K562 (cell line): Measurements from ENCODE around the gene NDUFA5. TPM values are rescaled to one million over a fixed set of nuclear protein-coding genes. Genes with fewer than 3 reads are reported as not detected.

Experiments
- ARNT ChIP-seq, 2 experiments: fragments of 450-650 bp; IDR thresholded peaks; 2 replicates each; pipeline ENCODE4 v1.6.1; 2016; ENCODE audit warnings: mild to moderate bottlenecking in 1 of 2
- BRCA1 ChIP-seq, 2 experiments: fragments of 450-650 bp in 1 of 2; sonication (generic) in 1 of 2; formaldehyde crosslinking in 1 of 2; IDR thresholded peaks; 2 replicates each; pipeline versions ENCODE4 v1.5.0 to v1.6.1; 2017 to 2020; ENCODE audit warnings: mild to moderate bottlenecking in 1 of 2, missing genetic modification reagents in 1 of 2
- CBFA2T3 ChIP-seq: fragments of 450-650 bp; IDR thresholded peaks from 2 replicates; pipeline ENCODE4 v1.6.1; 2017
- COPS2 ChIP-seq: fragments of 450-650 bp; conservative IDR thresholded peaks from 2 replicates; pipeline ENCODE4 v1.6.1; 2016; ENCODE audit warnings: mild to moderate bottlenecking, moderate library complexity
- DACH1 ChIP-seq: fragments of 450-650 bp; IDR thresholded peaks from 2 replicates; pipeline ENCODE4 v1.6.1; 2018; ENCODE audit not compliant: partially characterized antibody
- ILK ChIP-seq: fragments of 450-650 bp; IDR thresholded peaks from 2 replicates; pipeline ENCODE4 v1.6.1; 2016; ENCODE audit warnings: missing genetic modification characterization, low read depth, mild to moderate bottlenecking, missing compliant biosample characterization, moderate library complexity, borderline replicate concordance
- KDM4B ChIP-seq, 2 experiments: fragments of 450-650 bp in 1 of 2; sonication (generic) in 1 of 2; IDR thresholded peaks; 2 replicates each; pipeline ENCODE4 v1.6.1; 2016 to 2017; ENCODE audit warnings: borderline replicate concordance in 2 of 2, antibody characterized with exemption in 1 of 2, low read depth in 1 of 2, mild to moderate bottlenecking in 1 of 2
- MAZ ChIP-seq, 2 experiments: fragments of 450-650 bp in 1 of 2; sonication (generic) in 1 of 2; formaldehyde crosslinking; IDR thresholded peaks in 1 of 2; conservative IDR thresholded peaks in 1 of 2; 2 replicates each; pipeline versions ENCODE4 v1.4.0 to v1.5.0; 2020; ENCODE audit warnings: mild to moderate bottlenecking in 1 of 2, missing genetic modification reagents in 1 of 2
- PKNOX1 ChIP-seq: fragments of 450-650 bp; IDR thresholded peaks from 2 replicates; pipeline ENCODE4 v1.6.1; 2016
- RBM15 ChIP-seq: fragments of 200-400 bp; formaldehyde crosslinking; IDR thresholded peaks from 2 replicates; pipeline ENCODE4 v1.6.1; 2018; ENCODE audit warnings: mild to moderate bottlenecking, low read length, moderate library complexity; ENCODE audit not compliant: insufficient read depth
- TCF7 ChIP-seq: sonication (generic); IDR thresholded peaks from 2 replicates; pipeline ENCODE4 v1.6.1; 2016; ENCODE audit warnings: antibody characterized with exemption, borderline replicate concordance
- ZBTB17 ChIP-seq: fragments of 450-650 bp; formaldehyde crosslinking; IDR thresholded peaks from 2 replicates; pipeline ENCODE4 v1.4.0; 2020; ENCODE audit warnings: mild to moderate bottlenecking
- ZBTB33 ChIP-seq: sonication (generic); formaldehyde crosslinking; IDR thresholded peaks from 2 replicates; pipeline ENCODE4 v1.8.1; 2023; ENCODE audit warnings: mild to moderate bottlenecking, missing genetic modification reagents
- ZBTB9 ChIP-seq: fragments of 450-650 bp; formaldehyde crosslinking; IDR thresholded peaks from 2 replicates; pipeline ENCODE4 v1.4.0; 2020; ENCODE audit warnings: mild to moderate bottlenecking, moderate library complexity
- ZNF174 ChIP-seq: fragments of 250-450 bp; sonication (Bioruptor Pico); IDR thresholded peaks from 2 replicates; pipeline ENCODE4 v1.4.0; 2020; ENCODE audit warnings: mild to moderate bottlenecking
- ZNF24 ChIP-seq: fragments of 450-650 bp; IDR thresholded peaks from 2 replicates; pipeline ENCODE4 v1.6.1; 2016
- ZNF280B ChIP-seq: fragments of 250-450 bp; sonication (Bioruptor Pico); IDR thresholded peaks from 2 replicates; pipeline ENCODE4 v1.5.1; 2021; ENCODE audit warnings: mild to moderate bottlenecking
- ZNF583 ChIP-seq: fragments of 250-450 bp; sonication (Bioruptor Pico); IDR thresholded peaks from 2 replicates; pipeline ENCODE4 v1.4.0; 2020
- ZNF695 ChIP-seq: fragments of 450-650 bp; formaldehyde crosslinking; IDR thresholded peaks from 2 replicates; pipeline ENCODE4 v1.4.0; 2020; ENCODE audit warnings: mild to moderate bottlenecking, moderate library complexity
- ZNF699 ChIP-seq: fragments of 250-450 bp; sonication (Bioruptor Pico); IDR thresholded peaks from 2 replicates; pipeline ENCODE4 v1.8.0; 2021; ENCODE audit warnings: mild to moderate bottlenecking, moderate library complexity; ENCODE audit not compliant: insufficient replicate concordance
- ZNF785 ChIP-seq: fragments of 250-450 bp; sonication (Bioruptor Pico); IDR thresholded peaks from 2 replicates; pipeline ENCODE4 v1.4.0; 2020; ENCODE audit warnings: mild to moderate bottlenecking
- polyA plus RNA-seq, 8 experiments: library from polyadenylated mRNA; depleted of rRNA in 4 of 8; stranded (reverse) in 5 of 8; unstranded in 3 of 8; fragments of >200 nt; fragmentation: Nextera tagmentation in 2 of 8; fragmentation: Illumina TruSeq in 1 of 8; extraction: Ambion mirVana in 2 of 8; extraction: Trizol in 1 of 8; gene quantifications; 2 replicates each; pipeline versions ENCODE4 v1.2.1 to v1.2.3, GENCODE V29; 2011 to 2014; ENCODE audit warnings: inconsistent platforms in 1 of 8, missing spikeins in 1 of 8
- total RNA-seq, 7 experiments: library from RNA; depleted of rRNA in 6 of 7; stranded (reverse); fragments of >200 nt in 6 of 7; fragmentation: Illumina TruSeq in 2 of 7; extraction: Trizol in 2 of 7; gene quantifications; 2 replicates each; pipeline versions ENCODE4 v1.2.1 to v1.2.3, GENCODE V29; 2011 to 2021; ENCODE audit warnings: low replicate concordance in 1 of 7
- TF ChIP-seq, protein P1 (sequence below): fragments of 200-800 bp; sonication (Bioruptor generic); IDR thresholded peaks from 2 replicates; pipeline ENCODE4 v1.6.1; 2017; ENCODE audit warnings: missing genetic modification characterization, missing compliant biosample characterization

Gene NDUFA5
- total and polyA plus RNA-seq, 9 of the 15 experiments (the other 6 are each of a cell fraction or from before 2014, with no cell fraction given): 155 to 677 (median 269) TPM

- TF ChIP-seq BRCA1 (IDR thresholded peaks at IDR 0.05) (no peak), BRCA1 (CRISPR knock-in tag; IDR thresholded peaks at IDR 0.05) (no peak), ZNF24 (no peak), ZBTB33 (CRISPR knock-in tag) (peak; percentile 30; the same call in 1 of the 2 replicates), ZBTB9 (CRISPR knock-in tag) (no peak), DACH1 (peak; percentile 25), ZNF785 (CRISPR knock-in tag) (no peak), ZNF695 (CRISPR knock-in tag) (no peak), ARNT (IDR thresholded peaks at IDR 0.05) (no peak), PKNOX1 (no peak), CBFA2T3 (peak; percentile 97), ZNF583 (CRISPR knock-in tag) (no peak), TCF7 (no peak), ZBTB17 (CRISPR knock-in tag) (no peak), ILK (tag) (no peak), RBM15 (no peak), MAZ (CRISPR knock-in tag; conservative IDR thresholded peaks at IDR 0.05 in 1 of 2, IDR thresholded peaks at IDR 0.05 in 1 of 2) (no peak), ZNF174 (CRISPR knock-in tag) (no peak), KDM4B (IDR thresholded peaks at IDR 0.05; ENCODE audit: borderline replicate concordance in 2 of 2, low read depth in 1 of 2) (no peak), COPS2 (no peak), ZNF280B (CRISPR knock-in tag) (no peak), ZNF699 (CRISPR knock-in tag) (no peak)
- TF ChIP-seq, protein P1, sequence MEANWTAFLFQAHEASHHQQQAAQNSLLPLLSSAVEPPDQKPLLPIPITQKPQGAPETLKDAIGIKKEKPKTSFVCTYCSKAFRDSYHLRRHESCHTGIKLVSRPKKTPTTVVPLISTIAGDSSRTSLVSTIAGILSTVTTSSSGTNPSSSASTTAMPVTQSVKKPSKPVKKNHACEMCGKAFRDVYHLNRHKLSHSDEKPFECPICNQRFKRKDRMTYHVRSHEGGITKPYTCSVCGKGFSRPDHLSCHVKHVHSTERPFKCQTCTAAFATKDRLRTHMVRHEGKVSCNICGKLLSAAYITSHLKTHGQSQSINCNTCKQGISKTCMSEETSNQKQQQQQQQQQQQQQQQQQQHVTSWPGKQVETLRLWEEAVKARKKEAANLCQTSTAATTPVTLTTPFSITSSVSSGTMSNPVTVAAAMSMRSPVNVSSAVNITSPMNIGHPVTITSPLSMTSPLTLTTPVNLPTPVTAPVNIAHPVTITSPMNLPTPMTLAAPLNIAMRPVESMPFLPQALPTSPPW (CRISPR knock-in tag): 0 out of 2 replicates have a peak, but pooled peaks have one; percentile 3
These were observed 5.0 kb downstream of the NDUFA5 start (continued) for GRCh38 chr7:123552641-123553040.
